Measurements from ENCODE around the gene WRAP53.

WRAP53 gene

GRCh38 chr17:7654832-7655540 is 33.3 kb upstream of the WRAP53 start:
- Histone ChIP-seq H3K27ac (ENCODE audit: low read depth, low read length, poor library complexity, severe bottlenecking) (no peak overlapping the region), H4K20me1 (ENCODE audit: insufficient read depth, low read length) (no peaks in the 10 kb centered on the region), H3K36me3 (ENCODE audit: insufficient read depth, low read length) (no peaks in the 10 kb centered on the region), H3K9ac (ENCODE audit: low read length) (no peak overlapping the region), H2AFZ (ENCODE audit: low read length) (no peak overlapping the region), H3K27me3 (ENCODE audit: insufficient read depth, low read length) (peaks cover 12% of the 10 kb centered on the region; the same call in 1 of the 2 replicates), H3K4me3 (ENCODE audit: low read depth, low read length, poor library complexity, severe bottlenecking) (no peak overlapping the region), H3F3A (ENCODE audit: insufficient read depth, low read length) (no peaks in the 10 kb centered on the region), H3K79me2 (ENCODE audit: insufficient read depth, low read length) (no peaks in the 10 kb centered on the region), H3K4me2 (ENCODE audit: low read length) (no peak overlapping the region), H3K9me2 (ENCODE audit: low read depth, low read length) (no peaks in the 10 kb centered on the region), H3K9me3 (ENCODE audit: low read length) (no peaks in the 10 kb centered on the region), H3K4me1 (ENCODE audit: insufficient read depth, low read length, severe bottlenecking) (peaks cover 17% of the 10 kb centered on the region)
- TF ChIP-seq CTCF (IDR thresholded peaks at IDR 0.05; ENCODE audit: low read length), result no peak
- no peak for TF ChIP-seq EZH2 (IDR thresholded peaks at IDR 0.05; ENCODE audit: borderline replicate concordance, low read length)

GRCh38 chr17:7655541-7655840 is 32.8 kb upstream of the WRAP53 start:
- no peak overlapping the region for H3K4me3 ChIP-seq (ENCODE audit: low read depth, low read length, poor library complexity, severe bottlenecking)
- peaks cover 12% of the 10 kb centered on the region; the same call in 1 of the 2 replicates for H3K27me3 ChIP-seq (ENCODE audit: insufficient read depth, low read length)
- no peak overlapping the region for H3K27ac ChIP-seq (ENCODE audit: low read depth, low read length, poor library complexity, severe bottlenecking)
- H3F3A ChIP-seq (ENCODE audit: insufficient read depth, low read length), result no peaks in the 10 kb centered on the region
- no peak for TF ChIP-seq EZH2 (IDR thresholded peaks at IDR 0.05; ENCODE audit: borderline replicate concordance, low read length)
- TF ChIP-seq CTCF (IDR thresholded peaks at IDR 0.05; ENCODE audit: low read length), result no peak
- no peaks in the 10 kb centered on the region for H3K79me2 ChIP-seq (ENCODE audit: insufficient read depth, low read length)
- H3K9ac ChIP-seq (ENCODE audit: low read length), result no peak overlapping the region
- no peaks in the 10 kb centered on the region for H3K9me2 ChIP-seq (ENCODE audit: low read depth, low read length)
- no peak overlapping the region for H2AFZ ChIP-seq (ENCODE audit: low read length)
- no peak overlapping the region for H3K4me2 ChIP-seq (ENCODE audit: low read length)
- no peaks in the 10 kb centered on the region for H3K36me3 ChIP-seq (ENCODE audit: insufficient read depth, low read length)
- H3K9me3 ChIP-seq (ENCODE audit: low read length), result no peaks in the 10 kb centered on the region
- H3K4me1 ChIP-seq (ENCODE audit: insufficient read depth, low read length, severe bottlenecking), result peaks cover 11% of the 10 kb centered on the region
- no peaks in the 10 kb centered on the region for H4K20me1 ChIP-seq (ENCODE audit: insufficient read depth, low read length)

- H2AFZ ChIP-seq (ENCODE audit: low read length), result no peak overlapping the region
- H3K4me3 ChIP-seq (ENCODE audit: low read depth, low read length, poor library complexity, severe bottlenecking), result no peak overlapping the region
- no peak overlapping the region for H3K4me2 ChIP-seq (ENCODE audit: low read length)
- peaks cover 8% of the 10 kb centered on the region; the same call in 1 of the 2 replicates for H3K27me3 ChIP-seq (ENCODE audit: insufficient read depth, low read length)
- H3K9me2 ChIP-seq (ENCODE audit: low read depth, low read length), result no peaks in the 10 kb centered on the region
- no peaks in the 10 kb centered on the region for H3K4me1 ChIP-seq (ENCODE audit: insufficient read depth, low read length, severe bottlenecking)
- no peaks in the 10 kb centered on the region for H3K9me3 ChIP-seq (ENCODE audit: low read length)
- no peaks in the 10 kb centered on the region for H4K20me1 ChIP-seq (ENCODE audit: insufficient read depth, low read length)
- H3F3A ChIP-seq (ENCODE audit: insufficient read depth, low read length), result no peaks in the 10 kb centered on the region
- H3K36me3 ChIP-seq (ENCODE audit: insufficient read depth, low read length), result no peaks in the 10 kb centered on the region
- H3K9ac ChIP-seq (ENCODE audit: low read length), result no peak overlapping the region
- TF ChIP-seq EZH2 (IDR thresholded peaks at IDR 0.05; ENCODE audit: borderline replicate concordance, low read length) (no peak), CTCF (IDR thresholded peaks at IDR 0.05; ENCODE audit: low read length) (no peak)
- H3K79me2 ChIP-seq (ENCODE audit: insufficient read depth, low read length), result no peaks in the 10 kb centered on the region
- no peak overlapping the region for H3K27ac ChIP-seq (ENCODE audit: low read depth, low read length, poor library complexity, severe bottlenecking)
Observed at GRCh38 chr17:7656958-7657609, 31.2 kb upstream of the WRAP53 start.

Measured in OCI-LY1 (cell line).